H9 (cell line): ENCODE results near the gene PARVB. TPM values are rescaled to one million over a fixed set of nuclear protein-coding genes. Genes with fewer than 3 reads are reported as not detected.

Experiments used
- DNase-seq: peaks from one replicate; pipeline ENCODE4 v3.0.0-alpha.2; 2017
- H2AFZ ChIP-seq: one replicate; pipeline ENCODE4 v1.6.1; 2013; ENCODE audit warnings: mild to moderate bottlenecking, low read length, control low read depth, moderate library complexity
- H2AK5ac ChIP-seq: 2 replicates; pipeline ENCODE4 v1.6.1; 2013; ENCODE audit warnings: low read length, control low read depth, mixed read lengths; ENCODE audit not compliant: insufficient read length
- H2BK120ac ChIP-seq: one replicate; pipeline ENCODE4 v1.6.1; 2013; ENCODE audit warnings: low read depth, mild to moderate bottlenecking, low read length, control low read depth, inconsistent platforms; ENCODE audit not compliant: poor library complexity, severe bottlenecking
- H2BK12ac ChIP-seq: 2 replicates; pipeline ENCODE4 v1.6.1; 2013; ENCODE audit warnings: low read length, control low read depth, mixed read lengths, low read depth; ENCODE audit not compliant: insufficient read length
- H2BK15ac ChIP-seq: 2 replicates; pipeline ENCODE4 v1.6.1; 2013; ENCODE audit warnings: low read depth, low read length, control low read depth
- H2BK20ac ChIP-seq: one replicate; pipeline ENCODE4 v1.6.1; 2013; ENCODE audit warnings: low read depth, mild to moderate bottlenecking, low read length, control low read depth, inconsistent platforms; ENCODE audit not compliant: poor library complexity, severe bottlenecking
- H2BK5ac ChIP-seq: 2 replicates; pipeline ENCODE4 v1.6.1; 2013; ENCODE audit warnings: low read length, control low read depth, mixed read lengths; ENCODE audit not compliant: insufficient read length
- H3K14ac ChIP-seq: 2 replicates; pipeline ENCODE4 v1.6.1; 2013; ENCODE audit warnings: low read length, control low read depth; ENCODE audit not compliant: insufficient read depth
- H3K18ac ChIP-seq: 2 replicates; pipeline ENCODE4 v1.6.1; 2013; ENCODE audit warnings: low read depth, mild to moderate bottlenecking, mixed read lengths, low read length, control low read depth; ENCODE audit not compliant: insufficient read length
- H3K23ac ChIP-seq: 2 replicates; pipeline ENCODE4 v1.6.1; 2013; ENCODE audit warnings: low read length, control low read depth, mixed read lengths, low read depth; ENCODE audit not compliant: insufficient read length
- H3K23me2 ChIP-seq: 2 replicates; pipeline ENCODE4 v1.6.1; 2013; ENCODE audit warnings: low read depth, mild to moderate bottlenecking, mixed read lengths, low read length, control low read depth; ENCODE audit not compliant: insufficient read length, poor library complexity, severe bottlenecking
- H3K27ac ChIP-seq: 2 replicates; pipeline ENCODE4 v1.5.1; 2013; ENCODE audit warnings: low read length, control low read depth, mixed read lengths, low read depth; ENCODE audit not compliant: insufficient read length
- H3K27me3 ChIP-seq: 2 replicates; pipeline ENCODE4 v1.6.1; 2013; ENCODE audit warnings: low read length, control low read depth, inconsistent platforms; ENCODE audit not compliant: insufficient read depth
- H3K4ac ChIP-seq: 2 replicates; pipeline ENCODE4 v1.6.1; 2013; ENCODE audit warnings: low read depth, mild to moderate bottlenecking, control low read depth, inconsistent platforms, low read length, moderate library complexity
- H3K4me1 ChIP-seq: 2 replicates; pipeline ENCODE4 v1.6.1; 2013; ENCODE audit warnings: low read length, control low read depth, inconsistent platforms; ENCODE audit not compliant: insufficient read depth
- H3K4me2 ChIP-seq: 2 replicates; pipeline ENCODE4 v1.6.1; 2013; ENCODE audit warnings: low read length, control low read depth, mixed read lengths; ENCODE audit not compliant: insufficient read length, insufficient read depth
- H3K56ac ChIP-seq: 2 replicates; pipeline ENCODE4 v1.6.1; 2013; ENCODE audit warnings: low read depth, mild to moderate bottlenecking, mixed read lengths, low read length, control low read depth; ENCODE audit not compliant: insufficient read length
- H3K79me1 ChIP-seq: 2 replicates; pipeline ENCODE4 v1.6.1; 2013; ENCODE audit warnings: low read depth, mild to moderate bottlenecking, moderate library complexity, low read length, control low read depth, inconsistent platforms; ENCODE audit not compliant: insufficient read depth, poor library complexity, severe bottlenecking
- H3K79me2 ChIP-seq: 2 replicates; pipeline ENCODE4 v1.6.1; 2013; ENCODE audit warnings: low read length, control low read depth, inconsistent platforms; ENCODE audit not compliant: insufficient read depth
- H3K9ac ChIP-seq: 2 replicates; pipeline ENCODE4 v1.6.1; 2013; ENCODE audit warnings: low read length, control low read depth, mixed read lengths; ENCODE audit not compliant: insufficient read length; ENCODE audit errors: extremely low read depth
- H3K9me3 ChIP-seq: one replicate; pipeline ENCODE4 v1.6.1; 2013; ENCODE audit warnings: low read depth, low read length, inconsistent platforms; ENCODE audit not compliant: control insufficient read depth
- H3T11ph ChIP-seq: one replicate; pipeline ENCODE4 v1.6.1; 2013; ENCODE audit warnings: mild to moderate bottlenecking, low read length, control low read depth, inconsistent platforms
- H4K20me1 ChIP-seq: one replicate; pipeline ENCODE4 v1.6.1; 2013; ENCODE audit not compliant: control insufficient read depth, insufficient read length, insufficient read depth
- H4K5ac ChIP-seq: 2 replicates; pipeline ENCODE4 v1.6.1; 2013; ENCODE audit warnings: low read depth, mild to moderate bottlenecking, mixed read lengths, low read length, control low read depth; ENCODE audit not compliant: insufficient read length
- H4K8ac ChIP-seq: replicated peaks from 2 replicates; pipeline ENCODE4 v1.6.1; 2013; ENCODE audit warnings: low read length, control low read depth, mixed read lengths, low read depth; ENCODE audit not compliant: insufficient read length
- H4K91ac ChIP-seq: 2 replicates; pipeline ENCODE4 v1.6.1; 2013; ENCODE audit warnings: low read depth, mild to moderate bottlenecking, moderate library complexity, mixed read lengths, low read length, control low read depth; ENCODE audit not compliant: insufficient read length
- H3K27ac Mint-ChIP-seq, 3 experiments: 2 replicates in 2 of 3; 3 replicates in 1 of 3; pipeline ENCODE4 v1.8.0; 2020 to 2021; ENCODE audit warnings: mixed read lengths in 3 of 3, mild to moderate bottlenecking in 1 of 3, moderate library complexity in 1 of 3
- H3K27me3 Mint-ChIP-seq: 2 replicates; pipeline ENCODE4 v1.8.0; 2021; ENCODE audit warnings: low read depth, mild to moderate bottlenecking, moderate library complexity, mixed read lengths
- H3K36me3 Mint-ChIP-seq, 3 experiments: 2 replicates in 2 of 3; 3 replicates in 1 of 3; pipeline ENCODE4 v1.8.0; 2020 to 2021; ENCODE audit warnings: low read depth in 3 of 3, mixed read lengths in 3 of 3; ENCODE audit not compliant: insufficient read depth in 1 of 3
- H3K4me1 Mint-ChIP-seq, 2 experiments: 2 replicates each; pipeline ENCODE4 v1.8.0; 2020; ENCODE audit warnings: mixed read lengths in 2 of 2
- H3K4me3 Mint-ChIP-seq, 2 experiments: 2 replicates in 1 of 2; 3 replicates in 1 of 2; pipeline ENCODE4 v1.8.0; 2020 to 2021; ENCODE audit warnings: mild to moderate bottlenecking in 2 of 2, mixed read lengths in 2 of 2, moderate library complexity in 1 of 2
- H3K9me3 Mint-ChIP-seq, 2 experiments: 2 replicates in 1 of 2; 3 replicates in 1 of 2; pipeline ENCODE4 v1.8.0; 2020; ENCODE audit warnings: mild to moderate bottlenecking in 2 of 2, mixed read lengths in 2 of 2, moderate library complexity in 1 of 2
- CTCF ChIP-seq: fragments of 200-600 bp; sonication (generic); conservative IDR thresholded peaks from 3 replicates; pipeline ENCODE4 v1.8.0; 2021; ENCODE audit warnings: antibody characterized with exemption, mild to moderate bottlenecking
- WGBS: extraction: QIAGEN DNeasy Blood & Tissue Kit; methylation state at CpG from one replicate; pipeline ENCODE4 v1.1.7; 2013; ENCODE audit warnings: missing lambda C conversion rate, low lambda C conversion rate, mixed read lengths; ENCODE audit not compliant: insufficient read length; ENCODE audit errors: extremely low coverage; 5-methylcytosine and 5-hydroxymethylcytosine counted together
- total RNA-seq: library from RNA; stranded (reverse); gene quantifications from 2 replicates; pipeline ENCODE4 v1.2.1, GENCODE V29; 2021

Gene PARVB
- total RNA-seq, 1 experiment from 2014 or later: 15.6 TPM

DNA sequence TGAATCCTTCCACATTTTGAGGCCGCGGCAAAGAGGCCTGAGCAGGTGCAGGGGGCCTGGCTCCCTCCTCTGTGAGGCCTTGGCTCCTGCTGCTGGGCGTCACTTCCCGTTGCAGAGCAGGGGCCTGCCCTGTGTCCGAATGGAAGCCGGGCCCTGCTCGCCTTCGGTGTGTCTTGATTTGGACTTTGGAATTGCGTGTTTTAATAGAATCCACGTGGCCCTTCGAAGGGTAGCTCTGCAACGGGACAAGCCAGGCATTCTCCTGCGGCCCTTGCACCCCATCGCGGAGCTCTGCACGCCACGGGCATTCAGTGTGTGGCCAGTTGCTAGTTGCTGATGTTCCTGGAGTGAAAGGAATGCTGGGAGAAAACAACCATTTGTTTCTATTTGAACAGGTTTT lies 43.1 kb upstream of the PARVB start:
- no peak overlapping the region for H2BK12ac ChIP-seq
- no peaks in the 10 kb centered on the region; a peak in 1 of 5 replicates for H3K9me3 Mint-ChIP-seq
- H3K4me1 Mint-ChIP-seq: no peaks in the 10 kb centered on the region
- no peak overlapping the region for H2AK5ac ChIP-seq
- no peak for TF ChIP-seq CTCF
- no peak overlapping the region for H3T11ph ChIP-seq
- H4K8ac ChIP-seq: no peak overlapping the region
- no peak for DNase-seq
- H2BK5ac ChIP-seq: no peak overlapping the region
- H3K4me3 Mint-ChIP-seq: no peak overlapping the region
- H3K4me1 ChIP-seq: no peaks in the 10 kb centered on the region
- no peak overlapping the region for H3K18ac ChIP-seq
- no peak overlapping the region for H3K23ac ChIP-seq
- H2AFZ ChIP-seq: no peak overlapping the region
- H3K9ac ChIP-seq: no peak overlapping the region
- H3K27ac ChIP-seq: no peak overlapping the region
- no peak overlapping the region for H4K91ac ChIP-seq
- no peaks in the 10 kb centered on the region for H3K27me3 ChIP-seq
- no peak overlapping the region for H3K56ac ChIP-seq
- no peak overlapping the region; the same call in 1 of the 2 replicates for H2BK15ac ChIP-seq
- H2BK120ac ChIP-seq: no peak overlapping the region
- H3K23me2 ChIP-seq: no peaks in the 10 kb centered on the region
- no peak overlapping the region for H3K27ac Mint-ChIP-seq
- H3K14ac ChIP-seq: no peak overlapping the region
- peaks cover 34 to 75% (median 58%) of the 10 kb centered on the region in 3 experiments; a peak in 6 of 7 replicates for H3K36me3 Mint-ChIP-seq
- no peaks in the 10 kb centered on the region for H4K20me1 ChIP-seq
- no peak overlapping the region for H4K5ac ChIP-seq
- H3K79me2 ChIP-seq: no peaks in the 10 kb centered on the region
- no peak overlapping the region for H3K4ac ChIP-seq
- H3K27me3 Mint-ChIP-seq: no peaks in the 10 kb centered on the region
- no peak overlapping the region for H3K4me2 ChIP-seq
- H2BK20ac ChIP-seq: no peak overlapping the region
- H3K9me3 ChIP-seq: no peaks in the 10 kb centered on the region
- WGBS: no CpG with 5 or more reads among the region's 17 CpGs
- no peaks in the 10 kb centered on the region for H3K79me1 ChIP-seq
